Neural crest cell (in vitro differentiated cells): ENCODE results near the gene TLR4. TPM values are rescaled to one million over a fixed set of nuclear protein-coding genes. Genes with fewer than 3 reads are reported as not detected.

ENCODE experiments used
- DNase-seq: peaks from one replicate; pipeline ENCODE4 v3.0.0; 2021; ENCODE audit warnings: low read depth, mixed read lengths, low spot score
- H3K27ac Mint-ChIP-seq: one replicate; pipeline ENCODE4 v1.8.0; 2021; ENCODE audit warnings: mild to moderate bottlenecking, mixed read lengths; ENCODE audit not compliant: unreplicated experiment
- H3K27me3 Mint-ChIP-seq: 2 replicates; pipeline ENCODE4 v1.8.0; 2021; ENCODE audit warnings: low read depth, mild to moderate bottlenecking, mixed read lengths
- H3K36me3 Mint-ChIP-seq: 2 replicates; pipeline ENCODE4 v1.8.0; 2021; ENCODE audit warnings: low read depth, mild to moderate bottlenecking, mixed read lengths
- H3K4me1 Mint-ChIP-seq: 2 replicates; pipeline ENCODE4 v1.8.0; 2021; ENCODE audit warnings: mixed read lengths
- H3K4me3 Mint-ChIP-seq: one replicate; pipeline ENCODE4 v1.8.0; 2021; ENCODE audit warnings: mild to moderate bottlenecking, mixed read lengths
- H3K9me3 Mint-ChIP-seq: 2 replicates; pipeline ENCODE4 v1.8.0; 2021; ENCODE audit warnings: mixed read lengths
- total RNA-seq: library from RNA; stranded (reverse); gene quantifications from 2 replicates; pipeline ENCODE4 v1.2.1, GENCODE V29; 2021
- TF ChIP-seq, protein P1 (sequence below): fragments of 200-600 bp; sonication (generic); conservative IDR thresholded peaks from 2 replicates; pipeline ENCODE4 v1.5.0; 2021; ENCODE audit warnings: antibody characterized with exemption, mild to moderate bottlenecking

Gene TLR4
- total RNA-seq, 1 donor from 2014 or later, result 1.3 TPM

GRCh38 chr9:117703537-117703936 lies 666 bp upstream of the TLR4 start:
- no peak for DNase-seq
- Mint-ChIP-seq H3K9me3 (no peaks in the 10 kb centered on the region), H3K4me1 (peaks cover 40% of the 10 kb centered on the region), H3K4me3 (peak overlapping the region; percentile 9), H3K36me3 (no peaks in the 10 kb centered on the region), H3K27ac (no peak overlapping the region), H3K27me3 (no peaks in the 10 kb centered on the region)
- TF ChIP-seq, protein P1, sequence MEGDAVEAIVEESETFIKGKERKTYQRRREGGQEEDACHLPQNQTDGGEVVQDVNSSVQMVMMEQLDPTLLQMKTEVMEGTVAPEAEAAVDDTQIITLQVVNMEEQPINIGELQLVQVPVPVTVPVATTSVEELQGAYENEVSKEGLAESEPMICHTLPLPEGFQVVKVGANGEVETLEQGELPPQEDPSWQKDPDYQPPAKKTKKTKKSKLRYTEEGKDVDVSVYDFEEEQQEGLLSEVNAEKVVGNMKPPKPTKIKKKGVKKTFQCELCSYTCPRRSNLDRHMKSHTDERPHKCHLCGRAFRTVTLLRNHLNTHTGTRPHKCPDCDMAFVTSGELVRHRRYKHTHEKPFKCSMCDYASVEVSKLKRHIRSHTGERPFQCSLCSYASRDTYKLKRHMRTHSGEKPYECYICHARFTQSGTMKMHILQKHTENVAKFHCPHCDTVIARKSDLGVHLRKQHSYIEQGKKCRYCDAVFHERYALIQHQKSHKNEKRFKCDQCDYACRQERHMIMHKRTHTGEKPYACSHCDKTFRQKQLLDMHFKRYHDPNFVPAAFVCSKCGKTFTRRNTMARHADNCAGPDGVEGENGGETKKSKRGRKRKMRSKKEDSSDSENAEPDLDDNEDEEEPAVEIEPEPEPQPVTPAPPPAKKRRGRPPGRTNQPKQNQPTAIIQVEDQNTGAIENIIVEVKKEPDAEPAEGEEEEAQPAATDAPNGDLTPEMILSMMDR, result no peak

DNA sequence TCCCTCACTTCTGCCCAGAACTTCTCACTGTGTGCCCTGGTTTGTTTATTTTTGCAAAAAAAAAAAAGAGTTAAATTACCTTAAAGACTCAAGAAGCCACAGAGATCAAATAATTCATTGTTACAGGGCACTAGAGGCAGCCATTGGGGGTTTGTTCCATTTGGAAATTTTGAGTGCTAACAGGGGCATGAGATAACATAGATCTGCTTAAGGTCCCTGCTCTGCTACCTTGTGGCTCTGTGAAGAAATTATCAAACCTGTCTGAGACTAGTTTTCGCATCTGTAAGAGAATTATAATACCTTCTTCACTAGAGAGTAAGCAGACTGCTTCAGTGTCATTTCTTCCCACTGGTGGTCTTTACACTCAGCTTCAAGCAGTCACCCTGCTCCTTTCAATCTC lies 394 bp downstream of the TLR4 start:
- no peaks in the 10 kb centered on the region for H3K36me3 Mint-ChIP-seq
- DNase-seq, result no peak
- peak overlapping the region; percentile 89 for H3K27ac Mint-ChIP-seq
- H3K27me3 Mint-ChIP-seq, result no peaks in the 10 kb centered on the region
- peak overlapping the region; percentile 50 for H3K4me3 Mint-ChIP-seq
- H3K9me3 Mint-ChIP-seq, result no peaks in the 10 kb centered on the region
- TF ChIP-seq, protein P1, result no peak
- H3K4me1 Mint-ChIP-seq, result peaks cover 40% of the 10 kb centered on the region

- H3K27me3 Mint-ChIP-seq, result no peaks in the 10 kb centered on the region
- DNase-seq, result no peak
- TF ChIP-seq, protein P1, result no peak
- H3K27ac Mint-ChIP-seq, result peak overlapping the region; percentile 15
- no peak overlapping the region for H3K4me3 Mint-ChIP-seq
- no peaks in the 10 kb centered on the region for H3K36me3 Mint-ChIP-seq
- peaks cover 40% of the 10 kb centered on the region for H3K4me1 Mint-ChIP-seq
- H3K9me3 Mint-ChIP-seq, result no peaks in the 10 kb centered on the region
Measured at GRCh38 chr9:117705386-117705785, 1.2 kb downstream of the TLR4 start.

GRCh38 chr9:117706421-117707116 lies 2.4 kb downstream of the TLR4 start:
- Mint-ChIP-seq H3K4me1 (peaks cover 40% of the 10 kb centered on the region), H3K27me3 (no peaks in the 10 kb centered on the region), H3K27ac (no peak overlapping the region), H3K36me3 (no peaks in the 10 kb centered on the region), H3K9me3 (no peaks in the 10 kb centered on the region), H3K4me3 (peak overlapping the region; percentile 4)
- no peak for DNase-seq
- TF ChIP-seq, protein P1, result no peak

- peaks cover 40% of the 10 kb centered on the region for H3K4me1 Mint-ChIP-seq
- H3K36me3 Mint-ChIP-seq, result no peaks in the 10 kb centered on the region
- no peaks in the 10 kb centered on the region for H3K9me3 Mint-ChIP-seq
- H3K27ac Mint-ChIP-seq, result no peak overlapping the region
- TF ChIP-seq, protein P1, result no peak
- no peak overlapping the region for H3K4me3 Mint-ChIP-seq
- DNase-seq, result no peak
- no peaks in the 10 kb centered on the region for H3K27me3 Mint-ChIP-seq
Measured at GRCh38 chr9:117707561-117707960, 3.4 kb downstream of the TLR4 start.
